ENCODE data around the gene DNAH10. TPM values are rescaled to one million over a fixed set of nuclear protein-coding genes. Genes with fewer than 3 reads are reported as not detected.

DNAH10 gene, protein sequence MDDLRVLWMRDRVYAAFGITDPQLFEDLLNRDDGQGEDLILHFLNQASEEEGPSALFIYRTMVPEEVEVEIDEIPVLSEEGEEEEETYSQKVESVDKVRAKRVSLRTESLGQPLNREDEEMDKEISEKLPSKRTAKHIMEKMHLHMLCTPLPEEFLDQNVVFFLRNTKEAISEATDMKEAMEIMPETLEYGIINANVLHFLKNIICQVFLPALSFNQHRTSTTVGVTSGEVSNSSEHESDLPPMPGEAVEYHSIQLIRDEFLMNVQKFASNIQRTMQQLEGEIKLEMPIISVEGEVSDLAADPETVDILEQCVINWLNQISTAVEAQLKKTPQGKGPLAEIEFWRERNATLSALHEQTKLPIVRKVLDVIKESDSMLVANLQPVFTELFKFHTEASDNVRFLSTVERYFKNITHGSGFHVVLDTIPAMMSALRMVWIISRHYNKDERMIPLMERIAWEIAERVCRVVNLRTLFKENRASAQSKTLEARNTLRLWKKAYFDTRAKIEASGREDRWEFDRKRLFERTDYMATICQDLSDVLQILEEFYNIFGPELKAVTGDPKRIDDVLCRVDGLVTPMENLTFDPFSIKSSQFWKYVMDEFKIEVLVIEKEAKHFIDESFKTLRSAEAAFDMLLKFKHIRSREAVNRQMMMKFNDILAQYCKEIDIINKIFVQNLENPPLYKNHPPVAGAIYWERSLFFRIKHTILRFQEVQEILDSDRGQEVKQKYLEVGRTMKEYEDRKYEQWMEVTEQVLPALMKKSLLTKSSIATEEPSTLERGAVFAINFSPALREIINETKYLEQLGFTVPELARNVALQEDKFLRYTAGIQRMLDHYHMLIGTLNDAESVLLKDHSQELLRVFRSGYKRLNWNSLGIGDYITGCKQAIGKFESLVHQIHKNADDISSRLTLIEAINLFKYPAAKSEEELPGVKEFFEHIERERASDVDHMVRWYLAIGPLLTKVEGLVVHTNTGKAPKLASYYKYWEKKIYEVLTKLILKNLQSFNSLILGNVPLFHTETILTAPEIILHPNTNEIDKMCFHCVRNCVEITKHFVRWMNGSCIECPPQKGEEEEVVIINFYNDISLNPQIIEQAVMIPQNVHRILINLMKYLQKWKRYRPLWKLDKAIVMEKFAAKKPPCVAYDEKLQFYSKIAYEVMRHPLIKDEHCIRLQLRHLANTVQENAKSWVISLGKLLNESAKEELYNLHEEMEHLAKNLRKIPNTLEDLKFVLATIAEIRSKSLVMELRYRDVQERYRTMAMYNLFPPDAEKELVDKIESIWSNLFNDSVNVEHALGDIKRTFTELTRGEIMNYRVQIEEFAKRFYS (N-terminal part only)
- 0.14 TPM for polyA plus RNA-seq (2013, experiment 1 of 2)
- polyA plus RNA-seq (2013, experiment 2 of 2): 0.06 TPM

DNA sequence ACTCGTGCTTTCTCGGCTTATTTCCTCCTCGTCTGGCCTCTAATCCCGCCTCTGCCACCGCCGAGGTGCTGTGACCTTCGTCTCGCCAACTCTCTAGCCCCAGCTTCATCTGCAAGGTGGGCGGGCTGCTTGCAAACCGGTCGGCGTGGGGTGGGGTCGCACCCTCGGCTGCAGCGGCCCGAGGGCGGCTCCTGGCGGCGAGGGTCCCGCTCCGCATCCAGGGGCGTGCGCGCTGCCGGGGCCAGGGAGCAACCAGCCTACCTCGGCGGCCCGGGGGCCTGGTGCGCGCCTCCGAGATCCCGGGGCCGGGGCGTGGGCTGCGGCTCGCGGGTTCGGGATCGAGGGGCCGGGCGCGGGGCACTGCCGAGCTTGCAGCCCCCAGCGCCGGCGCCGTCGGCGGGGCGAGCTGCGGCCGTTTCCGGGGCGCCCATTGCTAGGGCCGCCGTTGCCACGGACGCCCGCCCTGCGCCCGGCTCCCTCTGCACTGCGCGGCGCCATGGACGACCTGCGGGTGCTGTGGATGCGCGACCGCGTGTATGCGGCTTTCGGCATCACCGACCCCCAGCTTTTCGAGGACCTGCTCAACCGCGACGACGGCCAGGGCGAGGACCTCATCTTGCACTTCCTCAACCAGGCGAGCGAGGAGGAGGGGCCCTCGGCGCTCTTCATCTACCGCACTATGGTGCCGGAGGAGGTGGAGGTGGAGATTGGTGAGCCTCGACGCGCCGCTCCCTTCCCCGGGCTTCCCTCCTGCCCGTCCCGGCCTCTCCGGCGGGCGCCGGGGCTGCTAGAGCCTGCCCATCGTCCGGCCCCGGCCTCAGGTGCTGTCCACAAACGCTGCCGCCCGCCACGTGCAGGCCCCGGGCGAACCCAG, at the start of gene DNAH10:
TSS of gene DNAH10 (plus strand) at position 461 of the 874 bp plus-strand sequence. CDS start at position 497, 36 bp downstream.
- Histone ChIP-seq H3K79me1 (ENCODE audit: low read depth, low read length) (no peaks in the 10 kb centered on the region), H2BK12ac (ENCODE audit: low read length) (no peak within 1 kb of the TSS), H3K4me1 (ENCODE audit: control insufficient read depth in 2 of 2, insufficient read depth in 1 of 2, low read depth in 1 of 2, low read length in 2 of 2) (no peaks in the 10 kb centered on the region), H2AFZ (ENCODE audit: low read length) (no peak within 1 kb of the TSS), H4K91ac (ENCODE audit: low read depth, low read length, poor library complexity) (no peak within 1 kb of the TSS), H3K14ac (ENCODE audit: low read length) (no peak within 1 kb of the TSS), H3K9me3 (replicated peaks in 1 of 2; ENCODE audit: control insufficient read depth in 2 of 2, insufficient read depth in 1 of 2, low read depth in 1 of 2, low read length in 2 of 2) (peaks cover 0 to 2% of the 10 kb centered on the region in 2 donors), H3K23ac (ENCODE audit: low read depth, low read length, poor library complexity) (peak within 1 kb of the TSS; percentile 8), H2AK5ac (ENCODE audit: low read depth, low read length) (no peak within 1 kb of the TSS), H3K4ac (ENCODE audit: low read length) (no peak within 1 kb of the TSS), H2BK15ac (ENCODE audit: low read length) (no peak within 1 kb of the TSS), H4K8ac (ENCODE audit: low read depth, low read length) (no peak within 1 kb of the TSS), H3K27me3 (ENCODE audit: control insufficient read depth in 3 of 3, insufficient read depth in 3 of 3, low read depth in 1 of 3, low read length in 3 of 3) (peaks cover 0 to 15% (median 0%) of the 10 kb centered on the region in 3 experiments), H2BK5ac (ENCODE audit: low read length) (no peak within 1 kb of the TSS), H3K18ac (ENCODE audit: low read length) (peak within 1 kb of the TSS; percentile 79), H3K36me3 (replicated peaks in 1 of 2; ENCODE audit: control insufficient read depth in 2 of 2, insufficient read depth in 2 of 2, low read length in 2 of 2) (peaks cover 5 to 50% of the 10 kb centered on the region in 2 donors), H3K4me3 (ENCODE audit: low read length in 2 of 2) (peak within 1 kb of the TSS in 1 of 2 donors; percentile 79), H2BK120ac (ENCODE audit: low read depth, low read length) (no peak within 1 kb of the TSS), H3K27ac (replicated peaks; ENCODE audit: low read length) (no peak within 1 kb of the TSS), H3K4me2 (ENCODE audit: insufficient read depth, low read length, poor library complexity, severe bottlenecking) (peak within 1 kb of the TSS; percentile 96), H3K9ac (ENCODE audit: low read depth, low read length, poor library complexity) (peak within 1 kb of the TSS; percentile 71)
- DNase-seq (ENCODE audit: low spot score): peak; percentile 69
- no CpG with 5 or more reads among the region's 105 CpGs for WGBS, 2 donors (ENCODE audit: extremely low coverage in 2 of 2, insufficient read length in 2 of 2, insufficient replicate concordance in 1 of 2)

DNA sequence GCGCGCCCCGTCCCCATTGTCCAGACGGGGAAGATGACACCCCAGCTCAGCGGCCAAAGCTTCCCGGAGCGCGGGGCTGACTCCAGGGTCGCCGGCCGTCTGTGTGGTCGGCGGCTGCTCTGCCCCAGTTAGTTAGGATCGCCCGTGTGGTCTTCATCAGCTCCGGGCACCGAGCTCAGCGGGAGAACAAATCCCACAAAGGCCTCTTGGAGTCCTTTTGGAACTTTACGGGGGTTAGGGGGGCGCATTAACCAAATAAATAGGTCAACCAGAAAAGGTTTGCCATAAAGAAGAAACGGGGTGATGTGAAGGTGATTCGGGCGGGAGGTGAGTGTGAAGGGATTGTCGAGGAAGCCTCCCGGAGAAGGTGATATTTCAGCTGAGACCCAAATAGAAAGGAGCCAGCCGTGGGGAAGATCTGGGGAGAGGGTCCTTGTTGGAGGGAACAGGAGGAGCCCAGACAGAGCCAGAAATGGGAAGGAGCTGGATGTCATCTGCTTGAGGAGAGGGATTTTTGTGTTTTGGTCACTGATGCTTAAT, 49.3 kb upstream of the DNAH10 start:
- Histone ChIP-seq H3K4me2 (ENCODE audit: insufficient read depth, low read length, poor library complexity, severe bottlenecking) (peak overlapping the region; percentile 71), H3K36me3 (replicated peaks in 1 of 2; ENCODE audit: control insufficient read depth in 2 of 2, insufficient read depth in 2 of 2, low read length in 2 of 2) (peaks cover 0 to 24% of the 10 kb centered on the region in 2 donors), H3K4ac (ENCODE audit: low read length) (no peak overlapping the region), H3K27ac (replicated peaks; ENCODE audit: low read length) (no peak overlapping the region), H3K14ac (ENCODE audit: low read length) (peak overlapping the region; percentile 89), H3K4me1 (ENCODE audit: control insufficient read depth in 2 of 2, insufficient read depth in 1 of 2, low read depth in 1 of 2, low read length in 2 of 2) (peaks cover 5 to 11% of the 10 kb centered on the region in 2 donors), H3K79me1 (ENCODE audit: low read depth, low read length) (peaks cover 7% of the 10 kb centered on the region), H4K8ac (ENCODE audit: low read depth, low read length) (no peak overlapping the region), H3K18ac (ENCODE audit: low read length) (peak overlapping the region; percentile 85), H3K9me3 (replicated peaks in 1 of 2; ENCODE audit: control insufficient read depth in 2 of 2, insufficient read depth in 1 of 2, low read depth in 1 of 2, low read length in 2 of 2) (no peaks in the 10 kb centered on the region), H2AK5ac (ENCODE audit: low read depth, low read length) (peak overlapping the region; percentile 81), H2BK120ac (ENCODE audit: low read depth, low read length) (no peak overlapping the region), H2BK15ac (ENCODE audit: low read length) (no peak overlapping the region), H3K9ac (ENCODE audit: low read depth, low read length, poor library complexity) (peak overlapping the region; percentile 99), H2AFZ (ENCODE audit: low read length) (peak overlapping the region; percentile 97), H2BK12ac (ENCODE audit: low read length) (no peak overlapping the region), H3K4me3 (ENCODE audit: low read length in 2 of 2) (peak overlapping the region; percentile 78 to 99), H2BK5ac (ENCODE audit: low read length) (no peak overlapping the region), H3K27me3 (ENCODE audit: control insufficient read depth in 3 of 3, insufficient read depth in 3 of 3, low read depth in 1 of 3, low read length in 3 of 3) (no peaks in the 10 kb centered on the region), H4K91ac (ENCODE audit: low read depth, low read length, poor library complexity) (peak overlapping the region; percentile 72), H3K23ac (ENCODE audit: low read depth, low read length, poor library complexity) (peak overlapping the region; percentile 96)
- DNase-seq (ENCODE audit: low spot score): peak; percentile 35
- WGBS, 2 donors (ENCODE audit: extremely low coverage in 2 of 2, insufficient read length in 2 of 2, insufficient replicate concordance in 1 of 2): no CpG with 5 or more reads among the region's 26 CpGs

DNA sequence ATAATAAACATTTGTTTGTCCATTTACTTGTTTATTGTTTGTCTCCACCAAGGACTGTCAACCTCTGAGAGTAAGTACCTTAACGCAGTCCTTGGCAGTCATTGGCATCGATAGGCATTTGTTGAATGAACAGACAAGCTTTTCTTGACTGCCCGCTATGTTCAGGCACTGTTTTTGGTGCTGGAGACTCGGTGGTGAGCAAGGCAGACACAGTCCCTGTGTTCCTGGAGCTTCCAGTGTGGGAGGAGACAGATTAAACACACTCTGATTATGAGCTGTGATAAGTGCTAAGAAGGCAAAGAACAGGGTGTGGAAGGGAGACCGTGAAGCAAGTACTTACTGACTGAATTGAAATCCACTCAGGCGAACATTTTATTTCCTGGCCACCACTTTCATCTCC, 48.7 kb upstream of the DNAH10 start:
- no peak overlapping the region for H2BK15ac ChIP-seq (ENCODE audit: low read length)
- no peaks in the 10 kb centered on the region for H3K27me3 ChIP-seq (ENCODE audit: control insufficient read depth in 3 of 3, insufficient read depth in 3 of 3, low read depth in 1 of 3, low read length in 3 of 3)
- no peak overlapping the region for H2AFZ ChIP-seq (ENCODE audit: low read length)
- H3K4me2 ChIP-seq (ENCODE audit: insufficient read depth, low read length, poor library complexity, severe bottlenecking): peak overlapping the region; percentile 71
- no peak overlapping the region for H3K4ac ChIP-seq (ENCODE audit: low read length)
- H4K91ac ChIP-seq (ENCODE audit: low read depth, low read length, poor library complexity): no peak overlapping the region
- no peak overlapping the region for H3K27ac ChIP-seq (replicated peaks; ENCODE audit: low read length)
- no peaks in the 10 kb centered on the region for H3K9me3 ChIP-seq (replicated peaks in 1 of 2; ENCODE audit: control insufficient read depth in 2 of 2, insufficient read depth in 1 of 2, low read depth in 1 of 2, low read length in 2 of 2)
- H4K8ac ChIP-seq (ENCODE audit: low read depth, low read length): no peak overlapping the region
- H2AK5ac ChIP-seq (ENCODE audit: low read depth, low read length): no peak overlapping the region
- DNase-seq (ENCODE audit: low spot score): no peak
- H3K36me3 ChIP-seq (replicated peaks in 1 of 2; ENCODE audit: control insufficient read depth in 2 of 2, insufficient read depth in 2 of 2, low read length in 2 of 2): peaks cover 0 to 24% of the 10 kb centered on the region in 2 donors
- no peak overlapping the region for H3K9ac ChIP-seq (ENCODE audit: low read depth, low read length, poor library complexity)
- H3K79me1 ChIP-seq (ENCODE audit: low read depth, low read length): peaks cover 7% of the 10 kb centered on the region
- WGBS, 2 donors (ENCODE audit: extremely low coverage in 2 of 2, insufficient read length in 2 of 2, insufficient replicate concordance in 1 of 2): no CpG with 5 or more reads among the region's 6 CpGs
- peaks cover 5 to 11% of the 10 kb centered on the region in 2 donors for H3K4me1 ChIP-seq (ENCODE audit: control insufficient read depth in 2 of 2, insufficient read depth in 1 of 2, low read depth in 1 of 2, low read length in 2 of 2)
- H2BK120ac ChIP-seq (ENCODE audit: low read depth, low read length): no peak overlapping the region
- H3K23ac ChIP-seq (ENCODE audit: low read depth, low read length, poor library complexity): no peak overlapping the region
- H3K4me3 ChIP-seq (ENCODE audit: low read length in 2 of 2): peak overlapping the region in 1 of 2 donors; percentile 78
- no peak overlapping the region for H2BK12ac ChIP-seq (ENCODE audit: low read length)
- no peak overlapping the region for H3K14ac ChIP-seq (ENCODE audit: low read length)
- H3K18ac ChIP-seq (ENCODE audit: low read length): no peak overlapping the region
- H2BK5ac ChIP-seq (ENCODE audit: low read length): no peak overlapping the region

Data from neuronal stem cell (in vitro differentiated cells).